ENCODE data around the gene FOXN3. TPM values are rescaled to one million over a fixed set of nuclear protein-coding genes. Genes with fewer than 3 reads are reported as not detected.

Gene FOXN3
- total RNA-seq, 1 donor from 2014 or later = 64.3 TPM

GRCh38 chr14:89384023-89384422 is 33.0 kb downstream of the FOXN3 start:
- DNase-seq (ENCODE audit: low spot score) = no peak

GRCh38 chr14:89382901-89383845 is 33.9 kb downstream of the FOXN3 start:
- no peak for DNase-seq (ENCODE audit: low spot score)

- no peak for DNase-seq (ENCODE audit: low spot score)
These were observed 34.5 kb downstream of the FOXN3 start for GRCh38 chr14:89382487-89382886.

GRCh38 chr14:89379891-89380820 is 36.9 kb downstream of the FOXN3 start:
- no peak for DNase-seq (ENCODE audit: low spot score)

- DNase-seq (ENCODE audit: low spot score) = no peak
These were observed 38.0 kb downstream of the FOXN3 start for GRCh38 chr14:89379006-89379405.

- DNase-seq (ENCODE audit: low spot score) = no peak
These were observed 38.9 kb downstream of the FOXN3 start for GRCh38 chr14:89378119-89378518.

- no peak for DNase-seq (ENCODE audit: low spot score)
These were observed 39.5 kb downstream of the FOXN3 start for GRCh38 chr14:89377544-89377943.

GRCh38 chr14:89374908-89375307 is 42.1 kb downstream of the FOXN3 start:
- no peak for DNase-seq (ENCODE audit: low spot score)

- no peak for DNase-seq (ENCODE audit: low spot score)
These were observed 43.8 kb downstream of the FOXN3 start for GRCh38 chr14:89373185-89373584.

GRCh38 chr14:89372512-89372883 is 44.5 kb downstream of the FOXN3 start:
- DNase-seq (ENCODE audit: low spot score) = no peak

- no peak for DNase-seq (ENCODE audit: low spot score)
These were observed 45.2 kb downstream of the FOXN3 start for GRCh38 chr14:89371585-89372511.

- no peak for DNase-seq (ENCODE audit: low spot score)
These were observed 46.3 kb downstream of the FOXN3 start for GRCh38 chr14:89370781-89371180.

- no peak for DNase-seq (ENCODE audit: low spot score)
These were observed 46.7 kb downstream of the FOXN3 start for GRCh38 chr14:89370381-89370780.

GRCh38 chr14:89369656-89370055 is 47.4 kb downstream of the FOXN3 start:
- DNase-seq (ENCODE audit: low spot score) = no peak

- DNase-seq (ENCODE audit: low spot score) = no peak
These were observed 48.2 kb downstream of the FOXN3 start for GRCh38 chr14:89368490-89369477.

GRCh38 chr14:89367779-89368120 is 49.3 kb downstream of the FOXN3 start:
- DNase-seq (ENCODE audit: low spot score) = no peak

- no peak for DNase-seq (ENCODE audit: low spot score)
These were observed 49.9 kb downstream of the FOXN3 start for GRCh38 chr14:89366864-89367778.

GRCh38 chr14:89365061-89365801 is 51.8 kb downstream of the FOXN3 start:
- peak; percentile 40 for DNase-seq (ENCODE audit: low spot score)
